Psoas muscle (tissue), 8 donors: ENCODE results near the gene MLLT1. TPM values are rescaled to one million over a fixed set of nuclear protein-coding genes. Genes with fewer than 3 reads are reported as not detected.
A peak's percentile ranks its signal among the peaks of the same experiment; 100 is the strongest.

Source experiments
- ATAC-seq, 4 donors: fragments of 200-7000 bp; cut with Tn5 transposase; one replicate each; pipeline ENCODE4 v1.9.1; 2020; ENCODE audit warnings: moderate library complexity in 3 of 4, mild to moderate bottlenecking in 2 of 4
- DNase-seq, 2 donors: peaks; one replicate each; pipeline ENCODE4 v3.0.0-alpha.2; 2020
- H3K27ac ChIP-seq: fragments of 200-600 bp; one replicate; pipeline ENCODE4 v1.8.0; 2022
- H3K27me3 ChIP-seq, 3 donors: fragments of 200-600 bp in 1 of 3; one replicate each; pipeline versions ENCODE4 v1.6.1 to v1.8.0; 2013 to 2022; ENCODE audit warnings: low read length in 2 of 3, mild to moderate bottlenecking in 2 of 3, moderate library complexity in 1 of 3; ENCODE audit not compliant: insufficient read depth in 3 of 3
- H3K36me3 ChIP-seq, 2 donors: fragments of 200-600 bp in 1 of 2; one replicate each; pipeline versions ENCODE4 v1.6.1 to v1.8.0; 2013 to 2022; ENCODE audit warnings: low read depth in 1 of 2, mild to moderate bottlenecking in 1 of 2, moderate library complexity in 1 of 2; ENCODE audit not compliant: insufficient read depth in 1 of 2
- H3K4me1 ChIP-seq: fragments of 200-600 bp; one replicate; pipeline ENCODE4 v1.8.0; 2022
- H3K4me3 ChIP-seq: fragments of 200-600 bp; one replicate; pipeline ENCODE4 v1.8.0; 2022; ENCODE audit warnings: mild to moderate bottlenecking
- H3K9me3 ChIP-seq: fragments of 200-600 bp; one replicate; pipeline ENCODE4 v1.8.0; 2022
- WGBS, 3 donors: extraction: QIAGEN DNeasy Blood & Tissue Kit; methylation state at CpG; one replicate each; pipeline versions ENCODE4 v1.1.6 to v1.1.7; 2013; 5-methylcytosine and 5-hydroxymethylcytosine counted together
- intact Hi-C, 2 donors: fragments of 100-400 bp; cut with DNase I; formaldehyde crosslinking; loops; one replicate each; pipeline versions ENCODE4 v1.11.0 to v1.14.2; 2022
- polyA plus RNA-seq, 3 donors: library from polyadenylated mRNA; stranded (reverse); fragments of 200-250 nt; gene quantifications; one replicate each; pipeline ENCODE4 v1.2.3, GENCODE V29; 2013
- total RNA-seq, 4 donors: library from RNA; stranded (reverse); fragmentation: NEBNext Ultra II Directional in 2 of 4; extraction: Animal tissue kit (Norgen Biotek cat#: 25700) in 2 of 4; gene quantifications; one replicate each; pipeline versions ENCODE4 v1.2.1 to v1.2.4, GENCODE V29; 2021 to 2023
- TF ChIP-seq, protein P1 (sequence below): fragments of 200-600 bp; IDR thresholded peaks from one replicate; pipeline ENCODE4 v1.8.0; 2022; ENCODE audit warnings: antibody characterized with exemption
- donor health status: healthy with polysubstance abuse.
- donor health status: DM: no; HTN: no; CAD: no; lungs with moderate emphysema.
- donor health status: Bipolar disorder and iron deficiency.
- donor health status: healthy.
- donor health status: DM: yes; HTN: yes; CAD: no.
- donor health status: DM: no; HTN: no; CAD: no.
- donor health status: DM: no; HTN: no; CAD: no.
- donor health status: DM: yes; HTN: yes; CAD: no.

The MLLT1 gene
- total and polyA plus RNA-seq, 7 donors = 24.2 to 51.7 (median 35.8) TPM

DNA sequence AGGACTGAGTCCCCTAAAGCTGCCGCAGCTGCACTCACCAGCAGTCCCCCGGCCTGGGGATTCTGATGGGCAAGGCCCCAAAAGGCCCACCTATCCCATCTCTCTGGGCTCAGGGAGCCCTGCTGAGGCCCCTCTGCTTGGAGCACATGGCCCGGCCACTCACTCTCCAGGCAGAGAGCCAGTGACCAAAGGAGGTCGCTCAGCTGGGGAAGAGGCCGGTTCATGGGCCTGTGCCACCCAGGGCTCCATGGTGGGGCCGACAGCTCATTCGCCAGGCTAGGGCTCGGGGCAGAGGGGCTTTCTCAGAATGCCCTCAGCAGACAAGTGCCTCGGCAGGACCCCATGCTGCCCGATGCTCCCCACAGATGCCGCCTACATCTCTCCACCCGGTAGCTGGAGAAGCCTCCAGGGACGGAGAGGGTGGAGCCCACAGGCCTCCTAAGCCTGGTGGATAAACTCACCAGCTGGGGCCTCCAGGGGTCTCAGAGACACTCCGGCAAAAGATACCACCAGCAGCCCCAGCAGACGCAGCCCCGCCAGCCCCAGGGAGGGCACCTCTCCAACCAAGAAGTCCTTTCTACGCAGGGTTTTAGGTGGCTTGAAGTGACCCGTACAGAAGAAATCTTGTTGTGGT lies 54.4 kb downstream of the MLLT1 start:
- ATAC-seq = no peak

DNA sequence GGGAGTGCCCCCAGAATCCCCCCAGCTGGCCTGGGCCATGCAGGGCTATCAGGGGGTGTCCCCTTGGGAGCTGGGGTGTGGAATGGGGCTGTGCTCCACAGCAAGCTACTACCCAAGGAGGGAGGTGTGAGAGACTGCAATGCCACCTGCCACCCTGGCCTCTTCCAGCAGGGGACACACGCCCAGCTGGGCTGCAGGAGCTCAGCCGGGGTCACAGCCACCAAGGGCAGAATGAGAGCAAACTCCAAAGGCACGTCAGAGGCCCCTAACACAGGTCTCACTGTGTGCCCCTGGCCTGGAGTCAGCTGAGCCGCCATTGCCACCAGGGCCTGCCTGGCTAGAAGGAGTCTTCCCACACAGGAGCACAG lies 55.5 kb downstream of the MLLT1 start:
- no peaks in the 10 kb centered on the region for H3K27me3 ChIP-seq
- intact Hi-C loops = loop anchor here (5.0 to 10.0 kb wide), 2 partner anchors 51 to 138 kb away; partner anchors contain the start of genes CLPP (in 1 of the 2) and MLLT1 (in 1 of the 2)
- peak in 1 of 2 donors; percentile 48 for DNase-seq
- peaks cover 46% of the 10 kb centered on the region for H3K4me1 ChIP-seq
- TF ChIP-seq, protein P1, sequence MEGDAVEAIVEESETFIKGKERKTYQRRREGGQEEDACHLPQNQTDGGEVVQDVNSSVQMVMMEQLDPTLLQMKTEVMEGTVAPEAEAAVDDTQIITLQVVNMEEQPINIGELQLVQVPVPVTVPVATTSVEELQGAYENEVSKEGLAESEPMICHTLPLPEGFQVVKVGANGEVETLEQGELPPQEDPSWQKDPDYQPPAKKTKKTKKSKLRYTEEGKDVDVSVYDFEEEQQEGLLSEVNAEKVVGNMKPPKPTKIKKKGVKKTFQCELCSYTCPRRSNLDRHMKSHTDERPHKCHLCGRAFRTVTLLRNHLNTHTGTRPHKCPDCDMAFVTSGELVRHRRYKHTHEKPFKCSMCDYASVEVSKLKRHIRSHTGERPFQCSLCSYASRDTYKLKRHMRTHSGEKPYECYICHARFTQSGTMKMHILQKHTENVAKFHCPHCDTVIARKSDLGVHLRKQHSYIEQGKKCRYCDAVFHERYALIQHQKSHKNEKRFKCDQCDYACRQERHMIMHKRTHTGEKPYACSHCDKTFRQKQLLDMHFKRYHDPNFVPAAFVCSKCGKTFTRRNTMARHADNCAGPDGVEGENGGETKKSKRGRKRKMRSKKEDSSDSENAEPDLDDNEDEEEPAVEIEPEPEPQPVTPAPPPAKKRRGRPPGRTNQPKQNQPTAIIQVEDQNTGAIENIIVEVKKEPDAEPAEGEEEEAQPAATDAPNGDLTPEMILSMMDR = peak; percentile 5
- peak overlapping the region; percentile 86 for H3K27ac ChIP-seq
- peaks cover 0 to 34% of the 10 kb centered on the region in 2 donors for H3K36me3 ChIP-seq
- peak in 2 of 4 donors; percentile 6 to 9 for ATAC-seq
- H3K9me3 ChIP-seq = no peaks in the 10 kb centered on the region
- 41 to 66% (median 42%) methylated on average over 4 of the region's 4 CpGs for WGBS, 3 donors
- no peak overlapping the region for H3K4me3 ChIP-seq

More for the DNA sequence above, 54.4 kb downstream of the MLLT1 start:
- peak overlapping the region; percentile 30 for H3K27ac ChIP-seq
- DNase-seq = peak in 1 of 2 donors; percentile 43
- no peaks in the 10 kb centered on the region for H3K27me3 ChIP-seq
- H3K4me1 ChIP-seq = peaks cover 36% of the 10 kb centered on the region
- H3K36me3 ChIP-seq = peaks cover 3 to 38% of the 10 kb centered on the region in 2 donors
- intact Hi-C loops = loop anchor here in 1 of 2 donors (10.0 kb wide), 1 partner anchor 49 kb away; the partner anchor contains the start of gene MLLT1
- no peak overlapping the region for H3K4me3 ChIP-seq
- WGBS, 3 donors = 73 to 77% (median 73%) methylated on average over 18 of the region's 18 CpGs
- TF ChIP-seq, protein P1 = no peak
- H3K9me3 ChIP-seq = no peaks in the 10 kb centered on the region

DNA sequence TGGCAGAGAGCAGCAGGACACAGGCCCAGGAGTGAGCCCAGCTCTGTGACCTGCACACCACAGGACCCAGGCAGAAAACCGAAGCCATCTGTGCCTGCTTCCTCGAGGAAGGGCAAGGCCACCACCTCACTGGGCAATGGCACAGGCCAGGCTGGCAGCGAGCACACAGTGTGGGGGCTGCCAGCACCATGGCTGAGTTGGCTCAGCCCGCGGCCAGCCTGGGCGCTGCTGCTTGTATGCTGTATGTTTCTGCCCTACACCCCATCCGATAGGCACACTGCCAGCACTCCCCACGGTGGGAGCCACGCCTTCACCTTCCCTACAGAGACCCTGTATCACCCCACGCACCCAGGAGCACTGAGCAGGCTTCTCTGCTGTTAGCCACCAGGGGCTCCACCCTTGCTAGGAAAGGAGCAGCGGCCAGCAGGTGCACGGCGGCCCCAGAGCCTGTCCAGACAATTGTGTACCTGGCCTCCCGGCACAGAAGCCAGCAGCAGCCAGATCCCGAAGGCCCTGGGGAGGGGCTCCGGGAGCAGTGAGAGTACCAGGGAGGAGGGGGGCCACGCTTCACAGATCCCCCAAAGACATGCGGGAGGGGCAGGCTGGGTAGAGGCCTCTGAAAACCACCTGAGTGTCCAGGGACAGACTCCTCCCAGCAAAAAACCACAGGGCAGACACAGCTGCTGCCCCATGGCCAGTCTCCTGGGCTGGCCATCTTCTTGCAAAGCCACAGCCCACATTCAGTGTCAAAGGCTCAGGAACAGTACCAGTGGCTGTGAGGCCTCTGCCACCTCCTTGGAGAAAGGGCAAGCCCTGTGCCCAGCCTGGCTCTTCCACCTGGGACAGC lies 56.1 kb downstream of the MLLT1 start:
- TF ChIP-seq, protein P1 = peak; percentile 23
- DNase-seq (peak; percentile 33 to 66), ATAC-seq (peak; percentile 23 to 63 (median 54))
- H3K4me3 ChIP-seq = no peak overlapping the region
- H3K4me1 ChIP-seq = peaks cover 52% of the 10 kb centered on the region
- intact Hi-C loops = loop anchor here (5.0 to 10.0 kb wide), 2 partner anchors 51 to 139 kb away; partner anchors contain the start of genes CLPP (in 1 of the 2) and MLLT1 (in 1 of the 2)
- no peaks in the 10 kb centered on the region for H3K27me3 ChIP-seq
- H3K27ac ChIP-seq = peak overlapping the region; percentile 86
- peaks cover 0 to 34% of the 10 kb centered on the region in 2 donors for H3K36me3 ChIP-seq
- H3K9me3 ChIP-seq = no peaks in the 10 kb centered on the region
- WGBS, 3 donors = 32 to 46% (median 38%) methylated on average over 17 to 18 of the region's 18 CpGs

DNA sequence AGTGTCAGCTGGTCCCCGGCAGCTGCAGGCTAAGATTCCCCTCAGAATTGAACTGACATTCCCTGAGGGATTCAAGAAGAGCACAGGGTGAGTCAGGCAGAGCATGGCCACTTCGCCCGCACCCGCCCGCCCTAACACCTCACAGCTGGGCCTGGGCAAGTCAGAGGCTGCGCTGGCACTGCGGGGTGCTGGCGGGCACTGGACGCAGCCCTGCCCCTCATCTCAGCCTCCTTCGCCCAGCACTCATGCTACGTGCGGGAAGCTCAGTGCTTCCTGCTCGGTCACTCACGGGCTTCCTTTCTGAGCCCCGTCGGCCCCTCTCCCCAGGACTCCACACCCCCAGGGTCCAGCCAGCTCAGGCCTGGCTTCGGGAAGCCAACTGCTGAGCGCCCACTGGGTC lies 56.9 kb downstream of the MLLT1 start:
- intact Hi-C loops = loop anchor here (5.0 to 10.0 kb wide), 2 partner anchors 52 to 139 kb away; partner anchors contain the start of genes CLPP (in 1 of the 2) and MLLT1 (in 1 of the 2)
- H3K4me3 ChIP-seq = no peak overlapping the region
- no peaks in the 10 kb centered on the region for H3K9me3 ChIP-seq
- TF ChIP-seq, protein P1 = no peak
- peak overlapping the region; percentile 86 for H3K27ac ChIP-seq
- DNase-seq (peak; percentile 57 to 83), ATAC-seq (peak; percentile 65 to 79 (median 74))
- peaks cover 0 to 34% of the 10 kb centered on the region in 2 donors for H3K36me3 ChIP-seq
- WGBS, 3 donors = 26 to 50% (median 31%) methylated on average over 17 to 18 of the region's 18 CpGs
- H3K27me3 ChIP-seq = no peaks in the 10 kb centered on the region
- peaks cover 57% of the 10 kb centered on the region for H3K4me1 ChIP-seq
